GM10266 (cell line): ENCODE results near the gene SLC9A8.
A peak's percentile ranks its signal among the peaks of the same experiment; 100 is the strongest.

ENCODE experiments used
- DNase-seq: peaks from one replicate; pipeline ENCODE4 v3.0.0; 2012; ENCODE audit errors: extremely low spot score
- CTCF ChIP-seq: IDR thresholded peaks from 2 replicates; pipeline ENCODE4 v1.5.1; 2012; ENCODE audit warnings: mild to moderate bottlenecking, low read depth; ENCODE audit not compliant: control insufficient read depth, insufficient read depth; ENCODE audit errors: missing control alignments

The SLC9A8 gene

GRCh38 chr20:49845060-49845459 lies 32.4 kb downstream of the SLC9A8 start:
- no peak for TF ChIP-seq CTCF
- DNase-seq, result no peak

GRCh38 chr20:49846206-49846807 lies 33.7 kb downstream of the SLC9A8 start:
- peak; percentile 68 for DNase-seq
- peak; percentile 53 for TF ChIP-seq CTCF

GRCh38 chr20:49850463-49851230 lies 38.0 kb downstream of the SLC9A8 start:
- no peak for TF ChIP-seq CTCF
- DNase-seq, result no peak

GRCh38 chr20:49851231-49851705 lies 38.6 kb downstream of the SLC9A8 start:
- no peak for TF ChIP-seq CTCF
- DNase-seq, result no peak

GRCh38 chr20:49851991-49852390 lies 39.4 kb downstream of the SLC9A8 start:
- no peak for DNase-seq
- no peak for TF ChIP-seq CTCF

GRCh38 chr20:49852522-49853080 lies 40.0 kb downstream of the SLC9A8 start:
- no peak for TF ChIP-seq CTCF
- no peak for DNase-seq

GRCh38 chr20:49853640-49854039 lies 41.0 kb downstream of the SLC9A8 start:
- DNase-seq, result no peak
- no peak for TF ChIP-seq CTCF
